PC-9 (cell line): Measurements from ENCODE around the gene RTP5. TPM values are rescaled to one million over a fixed set of nuclear protein-coding genes. Genes with fewer than 3 reads are reported as not detected.

Source experiments
- BruUV-seq: library from RNA; stranded (reverse); fragments of 400-500 nt; replicated peaks from 2 replicates; lab custom pipeline; 2021; lab: Mats Ljungman, UMichigan
- CTCF ChIA-PET: fragments of 300-600 bp; sonication (Branson Sonifier 250); formaldehyde crosslinking; loops from one replicate; lab custom pipeline; 2022; ENCODE audit warnings: antibody characterized with exemption; lab: Charles Lee
- POLR2A ChIA-PET: fragments of 300-600 bp; sonication (Branson Sonifier 250); formaldehyde crosslinking; loops from one replicate; lab custom pipeline; 2022; ENCODE audit warnings: antibody characterized with exemption; ENCODE audit not compliant: unreplicated experiment; lab: Charles Lee
- DNase-seq, 2 experiments: peaks; one replicate each; pipeline versions ENCODE4 v3.0.0 to v3.0.0-alpha.2; 2015 to 2022; ENCODE audit warnings: mixed read lengths in 1 of 2
- H2AFZ ChIP-seq: fragments of 200-600 bp; sonication (generic); 2 replicates; pipeline ENCODE4 v1.8.1; 2017; ENCODE audit warnings: antibody characterized with exemption
- H3F3A ChIP-seq: fragments of 200-600 bp; sonication (generic); 2 replicates; pipeline ENCODE4 v1.8.1; 2017; ENCODE audit warnings: antibody characterized with exemption, mild to moderate bottlenecking, low read depth; ENCODE audit not compliant: insufficient read depth
- H3K27ac ChIP-seq: fragments of 200-600 bp; sonication (generic); 2 replicates; pipeline ENCODE4 v1.6.1; 2016; ENCODE audit warnings: mixed run types
- H3K27me3 ChIP-seq: fragments of 200-600 bp; sonication (generic); 2 replicates; pipeline ENCODE4 v1.6.1; 2016; ENCODE audit warnings: low read depth, mixed run types; ENCODE audit not compliant: insufficient read depth
- H3K36me3 ChIP-seq: fragments of 200-600 bp; sonication (generic); 2 replicates; pipeline ENCODE4 v1.6.1; 2016; ENCODE audit warnings: low read depth, mixed run types
- H3K4me1 ChIP-seq: fragments of 200-600 bp; sonication (generic); replicated peaks from 2 replicates; pipeline ENCODE4 v1.6.1; 2016; ENCODE audit warnings: mixed run types; ENCODE audit not compliant: insufficient read depth
- H3K4me2 ChIP-seq: fragments of 200-600 bp; sonication (generic); 2 replicates; pipeline ENCODE4 v1.6.1; 2017; ENCODE audit warnings: mixed run types
- H3K4me3 ChIP-seq: fragments of 200-600 bp; sonication (generic); 2 replicates; pipeline ENCODE4 v1.6.1; 2016; ENCODE audit warnings: mixed run types
- H3K79me2 ChIP-seq: fragments of 200-600 bp; sonication (generic); 2 replicates; pipeline ENCODE4 v1.6.1; 2017; ENCODE audit warnings: low read depth, mixed run types
- H3K9me2 ChIP-seq: fragments of 200-600 bp; sonication (generic); 2 replicates; pipeline ENCODE4 v1.8.1; 2017; ENCODE audit warnings: mild to moderate bottlenecking; ENCODE audit not compliant: insufficient read depth
- H3K9me3 ChIP-seq: fragments of 200-600 bp; sonication (generic); 2 replicates; pipeline ENCODE4 v1.8.1; 2016; ENCODE audit warnings: low read depth; ENCODE audit not compliant: insufficient read depth
- H4K20me1 ChIP-seq: fragments of 200-600 bp; sonication (generic); 2 replicates; pipeline ENCODE4 v1.8.1; 2017; ENCODE audit not compliant: insufficient read depth
- CTCF ChIP-seq: fragments of 200-600 bp; sonication (generic); conservative IDR thresholded peaks from 2 replicates; pipeline ENCODE4 v1.6.1; 2017; ENCODE audit warnings: mixed run types, antibody characterized with exemption, mild to moderate bottlenecking, moderate library complexity
- EZH2 ChIP-seq: fragments of 200-600 bp; sonication (generic); IDR thresholded peaks from 2 replicates; pipeline ENCODE4 v1.8.0; 2017; ENCODE audit warnings: antibody characterized with exemption, low read depth
- intact Hi-C: fragments of 100-400 bp; cut with micrococcal nuclease; formaldehyde crosslinking; loops from one replicate; pipeline ENCODE4 v1.10.0; 2022; ENCODE audit not compliant: unreplicated experiment
- total RNA-seq: library from RNA; stranded (reverse); gene quantifications from 2 replicates; pipeline ENCODE4 v1.2.3, GENCODE V29; 2021

Gene RTP5
- total RNA-seq, 1 experiment from 2014 or later, result not detected

DNA sequence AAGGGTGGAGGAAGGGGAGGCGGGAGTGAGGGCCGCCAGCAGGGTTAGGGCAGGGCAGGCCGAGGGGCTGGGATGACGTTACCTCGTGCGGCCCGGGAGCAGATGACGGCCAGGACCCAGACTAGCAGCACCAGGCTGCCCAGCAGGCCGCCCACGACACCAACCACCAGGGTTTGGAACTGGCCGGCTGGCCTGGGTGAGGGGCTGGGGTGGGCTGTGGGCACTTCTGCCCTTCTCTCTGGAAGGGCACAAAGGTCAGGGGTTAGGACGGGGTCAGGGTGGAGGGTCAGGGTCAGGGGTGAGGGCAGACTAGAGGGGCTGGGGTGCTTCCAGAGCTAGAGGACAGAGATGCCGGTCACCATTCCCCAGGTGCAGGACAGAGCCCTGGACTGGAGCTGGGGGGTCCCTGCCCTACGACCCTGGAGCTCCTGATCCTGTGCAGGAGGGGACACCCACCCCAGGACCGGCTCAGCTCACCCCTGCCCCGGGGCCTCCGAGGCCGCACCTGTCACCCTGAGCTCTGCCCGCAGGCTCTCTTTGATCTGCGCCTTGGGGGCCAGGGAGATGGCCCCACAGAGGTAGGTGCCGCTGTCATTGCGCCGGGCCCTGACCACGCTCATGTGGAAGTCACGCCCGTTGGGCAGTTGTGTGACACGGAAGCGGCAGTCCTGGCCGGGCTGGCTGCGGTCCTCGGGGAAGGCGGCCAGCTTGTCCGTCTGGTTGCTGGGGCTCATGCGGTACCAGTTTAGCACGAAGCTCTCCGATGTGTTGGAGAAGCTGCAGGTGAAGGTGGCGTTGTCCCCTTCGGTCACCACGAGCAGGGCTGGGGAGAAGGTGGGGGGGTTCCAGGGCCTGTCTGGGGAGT, 17.2 kb upstream of the RTP5 start:
- Histone ChIP-seq H3K36me3 (no peaks in the 10 kb centered on the region), H3K27me3 (peaks cover 66% of the 10 kb centered on the region), H3K79me2 (no peaks in the 10 kb centered on the region), H2AFZ (no peak overlapping the region), H3K9me3 (no peaks in the 10 kb centered on the region), H3K4me3 (no peak overlapping the region), H3K27ac (no peak overlapping the region), H3K9me2 (no peaks in the 10 kb centered on the region), H3F3A (no peaks in the 10 kb centered on the region), H3K4me2 (no peak overlapping the region), H4K20me1 (no peaks in the 10 kb centered on the region), H3K4me1 (no peaks in the 10 kb centered on the region)
- CTCF ChIA-PET, result no interaction called here
- POLR2A ChIA-PET, result interaction anchor here (0.6 kb wide), 1 partner anchor 549 kb away, joined by 3 read pairs; no protein-coding TSS in a partner anchor
- TF ChIP-seq EZH2 (no peak), CTCF (no peak)
- no TSS peak for BruUV-seq
- intact Hi-C loops, result no loop called here
- no peak for DNase-seq

- H3K27me3 ChIP-seq, result peaks cover 73% of the 10 kb centered on the region
- no TSS peak for BruUV-seq
- POLR2A ChIA-PET, result interaction anchor here (0.6 kb wide), 1 partner anchor 550 kb away, joined by 3 read pairs; no protein-coding TSS in a partner anchor
Measured at GRCh38 chr2:241852981-241853631, 16.4 kb upstream of the RTP5 start.

More at GRCh38 chr2:241852981-241853631, 16.4 kb upstream of the RTP5 start:
- Histone ChIP-seq H3K79me2 (no peaks in the 10 kb centered on the region), H3K36me3 (no peaks in the 10 kb centered on the region), H2AFZ (no peak overlapping the region), H3K9me3 (no peaks in the 10 kb centered on the region), H3K9me2 (no peaks in the 10 kb centered on the region), H3K4me2 (no peak overlapping the region), H4K20me1 (no peaks in the 10 kb centered on the region), H3K4me1 (no peaks in the 10 kb centered on the region), H3K4me3 (no peak overlapping the region), H3F3A (no peaks in the 10 kb centered on the region), H3K27ac (no peak overlapping the region)
- CTCF ChIA-PET, result no interaction called here
- intact Hi-C loops, result no loop called here
- no peak for TF ChIP-seq EZH2
- no peak for TF ChIP-seq CTCF
- DNase-seq, result no peak
